ENCODE measurements around the gene CAMTA2. TPM values are rescaled to one million over a fixed set of nuclear protein-coding genes. Genes with fewer than 3 reads are reported as not detected.

CAMTA2 gene
- total and polyA plus RNA-seq, 4 donors, result 7.8 to 17.6 (median 12.0) TPM

GRCh38 chr17:4933646-4934045 is 53.8 kb downstream of the CAMTA2 start (continued):
- TF ChIP-seq TAF1 (conservative IDR thresholded peaks at IDR 0.05), result no peak
- TF ChIP-seq YY1 (IDR thresholded peaks at IDR 0.05), result no peak
- TF ChIP-seq MAX (IDR thresholded peaks at IDR 0.05), result no peak
- no peak for TF ChIP-seq RXRA (IDR thresholded peaks at IDR 0.05)
- TF ChIP-seq HNF4A (conservative IDR thresholded peaks at IDR 0.05), result no peak
- TF ChIP-seq NR2F2 (IDR thresholded peaks at IDR 0.05), result no peak
- no peak for TF ChIP-seq RAD21 (IDR thresholded peaks at IDR 0.05)
- no peak for TF ChIP-seq FOXA1 (IDR thresholded peaks at IDR 0.05)
- TF ChIP-seq EGR1 (IDR thresholded peaks at IDR 0.05; ENCODE audit: low read depth in 2 of 2), result no peak

GRCh38 chr17:4932756-4933155 is 54.7 kb downstream of the CAMTA2 start:
- WGBS, result 94% methylated on average over 12 of the region's 12 CpGs
- Histone ChIP-seq H3K27ac (ENCODE audit: low read depth in 1 of 2, low read length in 2 of 2) (no peak overlapping the region), H3K36me3 (ENCODE audit: control insufficient read depth in 4 of 4, insufficient read depth in 3 of 4, low read depth in 1 of 4, low read length in 3 of 4) (peaks cover 1 to 14% (median 6%) of the 10 kb centered on the region in 4 donors), H3K4me3 (ENCODE audit: low read depth in 1 of 3, low read length in 3 of 3) (no peak overlapping the region), H3K9ac (ENCODE audit: low read depth in 1 of 2, low read length in 2 of 2) (no peak overlapping the region), H3K4me1 (ENCODE audit: control insufficient read depth in 4 of 4, insufficient read depth in 4 of 4, low read length in 3 of 4) (peaks cover 0 to 11% (median 6%) of the 10 kb centered on the region in 4 donors), H3K9me3 (ENCODE audit: control insufficient read depth in 4 of 4, low read length in 3 of 4) (no peaks in the 10 kb centered on the region), H3K27me3 (ENCODE audit: control insufficient read depth in 4 of 4, insufficient read depth in 4 of 4, low read length in 3 of 4) (no peaks in the 10 kb centered on the region)
- DNase-seq (ENCODE audit: low spot score), result no peak
- no peak for TF ChIP-seq REST (IDR thresholded peaks at IDR 0.05)
- TF ChIP-seq FOXA2 (IDR thresholded peaks at IDR 0.05), result no peak
- no peak for TF ChIP-seq SP1 (IDR thresholded peaks at IDR 0.05)
- no peak for TF ChIP-seq CTCF (IDR thresholded peaks at IDR 0.05; ENCODE audit: low read depth, low read length, missing input control)
- TF ChIP-seq MAX (IDR thresholded peaks at IDR 0.05), result no peak
- no peak for TF ChIP-seq EGR1 (IDR thresholded peaks at IDR 0.05; ENCODE audit: low read depth in 2 of 2)
- no peak for TF ChIP-seq ZBTB33 (IDR thresholded peaks at IDR 0.05)
- no peak for TF ChIP-seq GABPA (IDR thresholded peaks at IDR 0.05 in 1 of 2, conservative IDR thresholded peaks at IDR 0.05 in 1 of 2)
- no peak for TF ChIP-seq RXRA (IDR thresholded peaks at IDR 0.05)
- TF ChIP-seq NR2F2 (IDR thresholded peaks at IDR 0.05), result no peak
- no peak for TF ChIP-seq ATF3 (IDR thresholded peaks at IDR 0.05)
- no peak for TF ChIP-seq TAF1 (conservative IDR thresholded peaks at IDR 0.05)
- no peak for TF ChIP-seq JUND (IDR thresholded peaks at IDR 0.05)
- TF ChIP-seq HNF4A (conservative IDR thresholded peaks at IDR 0.05), result no peak
- no peak for TF ChIP-seq RAD21 (IDR thresholded peaks at IDR 0.05)

All from liver (tissue), 9 donors.